Measurements from ENCODE around the gene GSG1L2.
"Not testable (repeated sequence)": the region's sequence is repeated elsewhere in the genome, so short reads cannot be mapped to it uniquely, and the experiment has no call there.

The GSG1L2 gene

GRCh38 chr17:9784544-9784943 lies 37.3 kb downstream of the GSG1L2 start:
- no peak for DNase-seq

GRCh38 chr17:9783465-9783864 lies 38.4 kb downstream of the GSG1L2 start:
- DNase-seq = not testable (repeated sequence)

GRCh38 chr17:9783050-9783449 lies 38.8 kb downstream of the GSG1L2 start:
- DNase-seq = no peak

GRCh38 chr17:9780552-9780951 lies 41.3 kb downstream of the GSG1L2 start:
- no peak for DNase-seq

- no peak for DNase-seq
Measured at GRCh38 chr17:9776911-9777310, 45.0 kb downstream of the GSG1L2 start.

- no peak for DNase-seq
Measured at GRCh38 chr17:9772658-9773057, 49.2 kb downstream of the GSG1L2 start.

- no peak for DNase-seq
Measured at GRCh38 chr17:9771465-9771864, 50.4 kb downstream of the GSG1L2 start.

GRCh38 chr17:9769036-9769695 lies 52.7 kb downstream of the GSG1L2 start:
- DNase-seq = no peak

- DNase-seq = no peak
Measured at GRCh38 chr17:9768381-9768934, 53.4 kb downstream of the GSG1L2 start.

GRCh38 chr17:9767432-9767991 lies 54.4 kb downstream of the GSG1L2 start:
- no peak for DNase-seq

- no peak for DNase-seq
Measured at GRCh38 chr17:9766970-9767369, 54.9 kb downstream of the GSG1L2 start.

- DNase-seq = no peak
Measured at GRCh38 chr17:9765322-9765721, 56.6 kb downstream of the GSG1L2 start.

GRCh38 chr17:9763643-9764042 lies 58.2 kb downstream of the GSG1L2 start:
- DNase-seq = no peak

- no peak for DNase-seq
Measured at GRCh38 chr17:9760266-9760665, 61.6 kb downstream of the GSG1L2 start.

GRCh38 chr17:9755083-9755482 lies 66.8 kb downstream of the GSG1L2 start:
- DNase-seq = no peak
